ENCODE data around the gene EIF3L.
A peak's percentile ranks its signal among the peaks of the same experiment; 100 is the strongest.

EIF3L gene

DNA sequence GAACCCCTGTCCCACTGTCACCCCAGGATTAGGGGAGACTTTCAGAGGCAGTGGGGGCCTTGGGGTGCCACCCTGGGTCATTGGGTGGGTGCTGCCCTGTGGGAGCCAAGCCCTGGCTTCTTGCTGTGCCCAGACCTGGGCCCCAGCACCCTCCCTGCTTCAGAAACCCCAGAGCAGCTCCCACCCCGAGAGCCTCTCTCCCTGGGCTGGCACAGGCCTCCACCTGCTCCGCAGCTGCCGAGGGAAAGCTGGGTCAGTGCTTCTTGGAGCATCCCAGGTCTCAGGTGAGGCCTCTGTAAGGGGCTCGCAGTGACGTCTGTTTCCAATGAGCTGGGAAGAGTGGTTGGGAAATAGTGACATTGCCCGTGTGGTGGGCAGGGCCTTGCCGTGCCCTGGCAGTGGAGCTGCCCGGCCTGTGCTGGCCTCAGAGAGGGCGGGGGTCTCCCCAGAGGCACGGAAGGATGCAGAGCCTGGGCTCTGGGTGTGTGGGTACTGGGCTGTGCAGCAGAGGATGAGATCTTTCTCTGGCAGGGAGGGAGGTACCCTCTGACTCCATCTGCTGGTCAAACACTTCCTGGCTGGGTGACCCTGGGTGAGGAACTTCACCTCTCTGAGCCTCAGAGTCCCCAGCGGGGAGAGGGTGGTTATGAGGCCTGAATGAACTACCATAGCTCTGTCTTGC is 81.2 kb downstream of the EIF3L start:
- peak in 1 of 2 experiments; percentile 2 for DNase-seq

DNA sequence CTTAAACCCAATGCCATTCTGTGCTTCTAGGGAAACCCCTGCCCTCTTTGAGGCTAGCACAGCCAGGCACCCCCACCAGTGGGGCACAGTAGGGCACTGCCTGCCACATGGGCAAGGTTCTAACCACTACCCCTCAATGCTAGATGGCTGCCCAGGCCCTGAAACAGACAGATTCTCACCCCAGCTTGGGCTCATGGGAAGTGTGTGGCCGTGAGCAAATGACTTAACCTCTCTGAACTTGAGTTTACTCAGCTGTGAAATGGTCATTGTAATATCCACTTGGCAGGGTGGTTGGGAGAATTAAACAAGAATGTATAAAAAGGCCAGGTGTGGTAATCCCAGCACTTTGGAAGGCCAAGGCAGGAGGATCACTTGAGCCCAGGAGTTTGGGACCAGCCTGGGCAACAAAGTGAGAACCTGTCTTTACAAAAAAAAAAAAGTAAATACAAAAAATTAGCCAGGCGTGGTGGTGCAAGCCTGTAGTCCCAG is 81.8 kb downstream of the EIF3L start:
- no peak for DNase-seq

DNA sequence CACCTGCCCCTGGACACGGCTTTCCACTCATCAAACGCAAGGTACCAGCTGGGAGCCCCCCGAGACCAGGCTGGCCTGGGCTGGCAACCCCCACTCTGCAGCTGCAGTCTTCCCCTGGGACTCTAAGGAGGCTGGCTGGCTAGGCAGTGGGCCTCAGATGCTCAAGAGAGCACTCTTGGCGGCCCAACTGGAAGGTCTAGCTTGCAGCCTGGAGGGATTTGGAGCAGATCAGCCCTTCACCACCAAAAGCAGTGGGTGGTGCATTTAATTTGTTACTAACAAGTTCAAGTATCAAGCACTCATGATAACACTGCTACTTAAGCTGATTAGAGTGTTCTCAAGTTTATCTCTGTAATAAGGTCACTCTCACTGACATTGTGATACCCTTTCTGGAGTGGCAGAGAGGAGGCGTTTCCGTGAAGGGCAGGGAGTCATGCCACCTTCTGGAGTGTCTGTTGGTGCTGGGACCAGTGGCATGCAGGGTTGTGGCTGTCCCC is 82.7 kb downstream of the EIF3L start:
- no peak for DNase-seq

DNA sequence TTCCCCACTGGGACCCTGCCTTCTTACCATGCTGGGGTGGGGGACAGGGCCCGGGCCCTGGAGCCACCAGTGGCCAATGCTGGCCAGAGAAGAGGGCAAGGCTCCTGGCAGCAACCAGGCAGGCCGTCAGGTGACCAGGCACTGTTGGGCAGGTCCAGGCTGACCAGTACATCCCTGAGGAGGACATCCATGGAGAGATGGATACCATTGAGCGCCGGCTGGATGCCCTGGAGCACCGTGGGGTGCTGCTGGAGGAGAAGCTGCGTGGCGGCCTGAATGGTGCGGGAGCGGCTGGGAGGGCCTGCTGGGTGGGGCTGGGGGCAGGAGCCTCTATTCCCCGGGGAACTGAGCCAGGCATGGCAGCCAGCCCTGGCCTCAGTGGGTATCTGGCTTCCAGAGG is 83.2 kb downstream of the EIF3L start:
- DNase-seq: no peak

DNA sequence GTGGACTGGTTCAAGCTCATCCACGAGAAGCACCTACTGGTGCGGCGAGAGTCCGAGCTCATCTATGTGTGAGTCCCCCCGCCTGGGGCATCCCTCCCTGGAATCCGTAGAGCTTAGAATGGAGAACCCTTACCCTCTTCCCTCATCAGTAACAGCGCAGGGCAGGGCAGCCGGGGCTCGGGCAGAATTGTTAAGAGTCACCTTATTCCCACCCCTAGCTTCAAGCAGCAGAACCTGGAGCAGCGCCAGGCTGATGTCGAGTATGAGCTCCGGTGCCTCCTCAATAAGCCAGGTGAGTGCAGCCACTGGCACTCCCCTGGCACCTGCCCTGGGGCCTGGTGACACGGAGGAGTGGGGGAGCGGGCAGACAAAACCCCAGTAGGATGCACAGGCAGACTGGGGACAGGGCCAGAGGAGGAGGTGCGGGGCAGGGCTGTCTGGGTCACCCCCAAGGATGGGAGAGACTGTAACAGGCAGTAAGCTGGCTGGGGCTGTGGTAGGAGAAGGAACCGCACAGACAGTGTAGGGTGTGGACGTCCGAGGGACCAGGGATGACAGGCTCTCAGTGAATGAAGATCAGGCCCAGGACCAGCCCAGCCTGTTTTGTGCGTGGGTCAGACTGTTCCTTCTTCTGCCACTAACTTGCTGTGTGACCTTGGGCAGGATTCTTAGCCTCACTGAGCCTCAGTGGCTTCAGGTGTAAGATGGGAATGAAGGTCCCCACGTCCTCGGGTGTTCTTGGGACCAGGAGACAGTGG is 83.8 kb downstream of the EIF3L start:
- DNase-seq: no peak

DNA sequence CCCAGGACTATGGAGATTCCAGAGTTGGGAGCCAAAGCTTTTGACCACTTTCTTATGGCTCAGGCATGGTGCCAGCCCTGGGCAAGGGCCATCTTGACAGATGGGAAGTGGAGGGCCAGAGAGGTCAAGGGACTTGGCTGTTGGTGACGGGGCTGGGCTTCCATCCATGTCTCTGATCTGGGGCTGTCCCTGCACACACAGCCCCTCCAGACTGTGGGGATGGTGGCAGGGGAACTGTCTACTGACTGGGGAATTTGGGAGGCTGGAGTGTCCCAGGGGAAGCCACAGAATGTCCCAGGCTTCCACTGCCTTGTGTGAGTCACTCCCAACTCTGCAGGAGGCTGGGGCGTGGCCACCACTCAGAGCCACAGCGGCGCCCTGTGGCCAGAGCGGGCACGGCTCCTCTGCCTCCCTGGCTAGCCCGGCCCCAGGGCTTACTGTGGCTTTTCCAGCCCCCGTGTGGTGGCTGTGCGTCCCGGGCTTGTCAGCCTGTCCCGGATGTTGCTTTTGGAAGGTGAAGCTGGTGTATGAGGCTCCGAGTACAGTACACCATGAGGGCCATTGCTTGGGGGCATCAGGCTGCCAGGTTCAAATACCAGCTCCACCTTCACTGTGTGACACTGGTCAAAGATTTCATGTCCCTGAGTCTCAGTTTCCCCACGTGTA is 84.6 kb downstream of the EIF3L start:
- DNase-seq: peak; percentile 82 to 87

Measured in AML-193 (cell line).